Natural killer cell (primary cell): ENCODE results near the gene ABR. TPM values are rescaled to one million over a fixed set of nuclear protein-coding genes. Genes with fewer than 3 reads are reported as not detected.

Experiments
- ATAC-seq, 3 donors: fragments of 150-1000 bp in 2 of 3; fragments of 200-7000 bp in 1 of 3; cut with Tn5 transposase; 1 replicate in 1 of 3; 2 replicates in 2 of 3; pipeline ENCODE4 v1.10.0; 2021; ENCODE audit warnings: mild to moderate bottlenecking in 2 of 3, moderate library complexity in 2 of 3
- DNase-seq, 2 donors: peaks; one replicate each; pipeline versions ENCODE4 v3.0.0 to v3.0.0-alpha.2; 2013 to 2021; ENCODE audit warnings: mixed read lengths in 1 of 2
- H3K27ac ChIP-seq: one replicate; pipeline ENCODE4 v1.5.1; 2013; ENCODE audit warnings: mild to moderate bottlenecking, low read length
- H3K27me3 ChIP-seq: one replicate; pipeline ENCODE4 v1.6.1; 2013; ENCODE audit warnings: low read length; ENCODE audit not compliant: control insufficient read depth, insufficient read depth
- H3K36me3 ChIP-seq: one replicate; pipeline ENCODE4 v1.6.1; 2013; ENCODE audit warnings: low read length; ENCODE audit not compliant: control insufficient read depth, insufficient read depth
- H3K4me1 ChIP-seq: one replicate; pipeline ENCODE4 v1.6.1; 2013; ENCODE audit warnings: low read length; ENCODE audit not compliant: control insufficient read depth, insufficient read depth
- H3K4me3 ChIP-seq: one replicate; pipeline ENCODE4 v1.5.1; 2013; ENCODE audit warnings: low read length
- H3K9me3 ChIP-seq: one replicate; pipeline ENCODE4 v1.6.1; 2013; ENCODE audit warnings: low read length; ENCODE audit not compliant: control insufficient read depth, insufficient read depth
- H3K27ac Mint-ChIP-seq, 2 donors: one replicate each; pipeline ENCODE4 v1.8.0; 2022; ENCODE audit warnings: mild to moderate bottlenecking in 2 of 2, mixed read lengths in 2 of 2, moderate library complexity in 1 of 2
- H3K27me3 Mint-ChIP-seq, 2 donors: one replicate each; pipeline ENCODE4 v1.8.0; 2022; ENCODE audit warnings: low read depth in 2 of 2, mixed read lengths in 2 of 2
- H3K36me3 Mint-ChIP-seq: one replicate; pipeline ENCODE4 v1.8.0; 2022; ENCODE audit warnings: mixed read lengths
- H3K4me1 Mint-ChIP-seq, 2 donors: one replicate each; pipeline ENCODE4 v1.8.0; 2022; ENCODE audit warnings: mixed read lengths in 2 of 2
- H3K4me3 Mint-ChIP-seq: one replicate; pipeline ENCODE4 v1.8.0; 2022; ENCODE audit warnings: mild to moderate bottlenecking, moderate library complexity, mixed read lengths
- H3K9me3 Mint-ChIP-seq, 2 donors: one replicate each; pipeline ENCODE4 v1.8.0; 2022; ENCODE audit warnings: mixed read lengths in 2 of 2
- WGBS: methylation state at CpG from one replicate; pipeline ENCODE4 v1.1.7; 2013; ENCODE audit warnings: missing lambda C conversion rate; ENCODE audit not compliant: insufficient coverage; 5-methylcytosine and 5-hydroxymethylcytosine counted together
- intact Hi-C: fragments of 100-400 bp; cut with micrococcal nuclease; formaldehyde crosslinking; loops from one replicate; pipeline ENCODE4 v1.14.2; 2022
- total RNA-seq, 4 donors: library from RNA; stranded (reverse); fragments of 120-200 nt in 1 of 4; gene quantifications; one replicate each; pipeline versions ENCODE4 v1.2.3 to v1.2.4, GENCODE V29; 2013 to 2022
- TF ChIP-seq, protein P1 (sequence below): fragments of 200-600 bp; IDR thresholded peaks from one replicate; pipeline ENCODE4 v1.8.0; 2022; ENCODE audit warnings: antibody characterized with exemption

ABR gene
- total RNA-seq, 3 donors from 2014 or later (not counting 1 experiment from before 2014, with no cell fraction given): 155 to 215 (median 163) TPM

GRCh38 chr17:1091900-1092299 is 87.9 kb downstream of the ABR start:
- H3K36me3 ChIP-seq: peaks cover 33% of the 10 kb centered on the region

DNA sequence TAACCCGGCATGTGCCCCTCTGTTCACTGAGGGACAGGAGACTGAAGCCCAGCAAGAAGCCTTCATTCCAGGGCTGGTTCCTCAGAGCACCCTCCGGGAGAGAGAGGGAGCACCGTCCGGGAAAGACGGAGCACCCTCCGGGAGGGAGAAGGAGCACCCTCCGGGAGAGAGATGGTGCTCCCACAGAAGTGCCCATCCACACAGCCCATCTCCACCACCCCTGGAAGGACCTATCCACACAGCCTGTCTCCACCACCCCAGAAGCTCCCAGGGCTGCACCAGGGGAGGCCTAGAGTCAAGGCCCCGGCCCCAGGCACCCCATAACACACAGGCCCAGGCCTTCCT is 88.6 kb downstream of the ABR start:
- intact Hi-C loops: no loop called here
- whole genome bisulfite sequencing: 92% methylated on average over 8 of the region's 8 CpGs
- Histone ChIP-seq H3K4me1 (peaks cover 11% of the 10 kb centered on the region), H3K27ac (no peak overlapping the region), H3K27me3 (no peaks in the 10 kb centered on the region), H3K36me3 (peaks cover 33% of the 10 kb centered on the region), H3K4me3 (no peak overlapping the region), H3K9me3 (no peaks in the 10 kb centered on the region)
- Mint-ChIP-seq H3K27ac (no peak overlapping the region), H3K4me3 (no peak overlapping the region), H3K4me1 (peaks cover 6 to 16% of the 10 kb centered on the region in 2 donors), H3K27me3 (no peaks in the 10 kb centered on the region), H3K9me3 (no peaks in the 10 kb centered on the region), H3K36me3 (no peaks in the 10 kb centered on the region)
- TF ChIP-seq, protein P1, sequence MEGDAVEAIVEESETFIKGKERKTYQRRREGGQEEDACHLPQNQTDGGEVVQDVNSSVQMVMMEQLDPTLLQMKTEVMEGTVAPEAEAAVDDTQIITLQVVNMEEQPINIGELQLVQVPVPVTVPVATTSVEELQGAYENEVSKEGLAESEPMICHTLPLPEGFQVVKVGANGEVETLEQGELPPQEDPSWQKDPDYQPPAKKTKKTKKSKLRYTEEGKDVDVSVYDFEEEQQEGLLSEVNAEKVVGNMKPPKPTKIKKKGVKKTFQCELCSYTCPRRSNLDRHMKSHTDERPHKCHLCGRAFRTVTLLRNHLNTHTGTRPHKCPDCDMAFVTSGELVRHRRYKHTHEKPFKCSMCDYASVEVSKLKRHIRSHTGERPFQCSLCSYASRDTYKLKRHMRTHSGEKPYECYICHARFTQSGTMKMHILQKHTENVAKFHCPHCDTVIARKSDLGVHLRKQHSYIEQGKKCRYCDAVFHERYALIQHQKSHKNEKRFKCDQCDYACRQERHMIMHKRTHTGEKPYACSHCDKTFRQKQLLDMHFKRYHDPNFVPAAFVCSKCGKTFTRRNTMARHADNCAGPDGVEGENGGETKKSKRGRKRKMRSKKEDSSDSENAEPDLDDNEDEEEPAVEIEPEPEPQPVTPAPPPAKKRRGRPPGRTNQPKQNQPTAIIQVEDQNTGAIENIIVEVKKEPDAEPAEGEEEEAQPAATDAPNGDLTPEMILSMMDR: no peak
- DNase-seq (no peak), ATAC-seq (no peak)

More at GRCh38 chr17:1091900-1092299, 87.9 kb downstream of the ABR start:
- 96% methylated on average over 14 of the region's 14 CpGs for WGBS
- H3K9me3 ChIP-seq: no peaks in the 10 kb centered on the region
- H3K27me3 Mint-ChIP-seq: no peaks in the 10 kb centered on the region
- H3K27ac Mint-ChIP-seq: no peak overlapping the region
- intact Hi-C loops: no loop called here
- DNase-seq (no peak), ATAC-seq (no peak)
- no peak overlapping the region for H3K4me3 ChIP-seq
- no peaks in the 10 kb centered on the region for H3K9me3 Mint-ChIP-seq
- no peak overlapping the region for H3K4me3 Mint-ChIP-seq
- TF ChIP-seq, protein P1: no peak
- peaks cover 18% of the 10 kb centered on the region for H3K4me1 ChIP-seq
- no peaks in the 10 kb centered on the region for H3K36me3 Mint-ChIP-seq
- H3K27me3 ChIP-seq: no peaks in the 10 kb centered on the region
- H3K4me1 Mint-ChIP-seq: peaks cover 7 to 24% of the 10 kb centered on the region in 2 donors
- no peak overlapping the region for H3K27ac ChIP-seq

- no peak overlapping the region for H3K4me3 Mint-ChIP-seq
- Histone ChIP-seq H3K27ac (no peak overlapping the region), H3K4me1 (peaks cover 5% of the 10 kb centered on the region), H3K36me3 (peaks cover 33% of the 10 kb centered on the region), H3K27me3 (no peaks in the 10 kb centered on the region), H3K4me3 (no peak overlapping the region), H3K9me3 (no peaks in the 10 kb centered on the region)
- H3K9me3 Mint-ChIP-seq: no peaks in the 10 kb centered on the region
- intact Hi-C loops: no loop called here
- H3K36me3 Mint-ChIP-seq: no peaks in the 10 kb centered on the region
- DNase-seq: no peak
- H3K27me3 Mint-ChIP-seq: no peaks in the 10 kb centered on the region
- WGBS: 93% methylated on average over 19 of the region's 19 CpGs
- no peak for ATAC-seq
- H3K27ac Mint-ChIP-seq: no peak overlapping the region
- H3K4me1 Mint-ChIP-seq: peaks cover under 1 to 11% of the 10 kb centered on the region in 2 donors
- TF ChIP-seq, protein P1: no peak
Measured at GRCh38 chr17:1090465-1091189, 89.2 kb downstream of the ABR start.

DNA sequence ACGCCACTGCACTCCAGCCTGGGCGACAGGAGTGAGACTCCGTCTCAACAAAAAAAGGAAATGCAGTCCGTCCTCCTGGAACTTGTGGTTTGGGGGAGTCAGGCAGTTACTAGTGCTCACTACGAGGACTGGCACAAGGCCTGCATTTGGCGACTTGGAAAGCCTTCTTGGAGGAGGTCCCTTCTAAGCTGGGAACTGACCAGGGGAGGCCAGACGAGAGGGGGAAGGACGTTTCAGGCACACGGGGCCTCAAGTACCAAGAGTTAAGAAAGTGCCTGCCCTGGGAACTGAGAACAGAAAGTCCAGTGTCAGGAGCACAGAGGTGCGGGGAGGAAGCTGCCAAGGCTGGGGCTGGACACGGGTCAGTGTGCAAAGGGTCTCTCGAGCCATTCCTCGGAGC is 89.9 kb downstream of the ABR start:
- intact Hi-C loops: no loop called here
- Histone ChIP-seq H3K27ac (no peak overlapping the region), H3K9me3 (no peaks in the 10 kb centered on the region), H3K27me3 (no peaks in the 10 kb centered on the region), H3K36me3 (peaks cover 29% of the 10 kb centered on the region), H3K4me1 (no peaks in the 10 kb centered on the region), H3K4me3 (no peak overlapping the region)
- Mint-ChIP-seq H3K4me3 (no peak overlapping the region), H3K27me3 (no peaks in the 10 kb centered on the region), H3K9me3 (no peaks in the 10 kb centered on the region), H3K27ac (no peak overlapping the region), H3K4me1 (peaks cover 0 to 10% of the 10 kb centered on the region in 2 donors), H3K36me3 (no peaks in the 10 kb centered on the region)
- no peak for DNase-seq
- TF ChIP-seq, protein P1: no peak
- WGBS: 92% methylated on average over 13 of the region's 13 CpGs
- no peak for ATAC-seq
